ENCODE data around the gene SCP2. TPM values are rescaled to one million over a fixed set of nuclear protein-coding genes. Genes with fewer than 3 reads are reported as not detected.

Gene SCP2
- total RNA-seq, 1 experiment from 2014 or later: 53.8 TPM

GRCh38 chr1:52907068-52907811 is 19.8 kb upstream of the SCP2 start:
- intact Hi-C loops (cut with micrococcal nuclease): no loop called here
- peaks cover 29% of the 10 kb centered on the region for H3K36me3 Mint-ChIP-seq (ENCODE audit: insufficient read depth, unreplicated experiment)
- DNase-seq (ENCODE audit: unreplicated experiment): no peak
- TF ChIP-seq CTCF (IDR thresholded peaks at IDR 0.05; ENCODE audit: unreplicated experiment): no peak
- no peaks in the 10 kb centered on the region for H3K9me3 Mint-ChIP-seq (ENCODE audit: unreplicated experiment)
- ChIA-PET POLR2A (no interaction called here), CTCF (interaction anchor here (0.9 kb wide), 1 partner anchor 62 kb away, joined by 3 read pairs; no protein-coding TSS in a partner anchor)
- no TSS peak for BruUV-seq (replicated peaks)
- H3K4me1 Mint-ChIP-seq (ENCODE audit: insufficient read depth, unreplicated experiment): no peaks in the 10 kb centered on the region
- peak overlapping the region; percentile 16 for H3K27ac Mint-ChIP-seq (ENCODE audit: low read depth, unreplicated experiment)
- H3K27me3 Mint-ChIP-seq (ENCODE audit: insufficient read depth, unreplicated experiment): no peaks in the 10 kb centered on the region
- H3K4me3 Mint-ChIP-seq (ENCODE audit: unreplicated experiment): no peak overlapping the region

GRCh38 chr1:52907812-52908153 is 19.3 kb upstream of the SCP2 start:
- H3K27me3 Mint-ChIP-seq (ENCODE audit: insufficient read depth, unreplicated experiment): no peaks in the 10 kb centered on the region
- ChIA-PET CTCF (interaction anchor here (0.9 kb wide), 1 partner anchor 61 kb away, joined by 3 read pairs; no protein-coding TSS in a partner anchor), POLR2A (no interaction called here)
- TF ChIP-seq CTCF (IDR thresholded peaks at IDR 0.05; ENCODE audit: unreplicated experiment): no peak
- H3K9me3 Mint-ChIP-seq (ENCODE audit: unreplicated experiment): no peaks in the 10 kb centered on the region
- peaks cover 29% of the 10 kb centered on the region for H3K36me3 Mint-ChIP-seq (ENCODE audit: insufficient read depth, unreplicated experiment)
- no peak for DNase-seq (ENCODE audit: unreplicated experiment)
- no peak overlapping the region for H3K4me3 Mint-ChIP-seq (ENCODE audit: unreplicated experiment)
- no TSS peak for BruUV-seq (replicated peaks)
- H3K4me1 Mint-ChIP-seq (ENCODE audit: insufficient read depth, unreplicated experiment): no peaks in the 10 kb centered on the region
- H3K27ac Mint-ChIP-seq (ENCODE audit: low read depth, unreplicated experiment): peak overlapping the region; percentile 16
- intact Hi-C loops (cut with micrococcal nuclease): no loop called here

- BruUV-seq (replicated peaks): no TSS peak
- no peaks in the 10 kb centered on the region for H3K4me1 Mint-ChIP-seq (ENCODE audit: insufficient read depth, unreplicated experiment)
- CTCF ChIA-PET: no interaction called here
- no peaks in the 10 kb centered on the region for H3K27me3 Mint-ChIP-seq (ENCODE audit: insufficient read depth, unreplicated experiment)
- H3K36me3 Mint-ChIP-seq (ENCODE audit: insufficient read depth, unreplicated experiment): peaks cover 20% of the 10 kb centered on the region
- POLR2A ChIA-PET: no interaction called here
- no peaks in the 10 kb centered on the region for H3K9me3 Mint-ChIP-seq (ENCODE audit: unreplicated experiment)
- TF ChIP-seq CTCF (IDR thresholded peaks at IDR 0.05; ENCODE audit: unreplicated experiment): no peak
- DNase-seq (ENCODE audit: unreplicated experiment): no peak
- no peak overlapping the region for H3K27ac Mint-ChIP-seq (ENCODE audit: low read depth, unreplicated experiment)
- H3K4me3 Mint-ChIP-seq (ENCODE audit: unreplicated experiment): no peak overlapping the region
- intact Hi-C loops (cut with micrococcal nuclease): no loop called here
These were observed 15.5 kb upstream of the SCP2 start for GRCh38 chr1:52911541-52911940.

- ChIA-PET CTCF (no interaction called here), POLR2A (no interaction called here)
- H3K27ac Mint-ChIP-seq (ENCODE audit: low read depth, unreplicated experiment): no peak overlapping the region
- no peak for DNase-seq (ENCODE audit: unreplicated experiment)
- intact Hi-C loops (cut with micrococcal nuclease): no loop called here
- no peak for TF ChIP-seq CTCF (IDR thresholded peaks at IDR 0.05; ENCODE audit: unreplicated experiment)
- no TSS peak for BruUV-seq (replicated peaks)
- H3K9me3 Mint-ChIP-seq (ENCODE audit: unreplicated experiment): no peaks in the 10 kb centered on the region
- H3K4me3 Mint-ChIP-seq (ENCODE audit: unreplicated experiment): no peak overlapping the region
- peaks cover 12% of the 10 kb centered on the region for H3K36me3 Mint-ChIP-seq (ENCODE audit: insufficient read depth, unreplicated experiment)
- H3K27me3 Mint-ChIP-seq (ENCODE audit: insufficient read depth, unreplicated experiment): no peaks in the 10 kb centered on the region
- H3K4me1 Mint-ChIP-seq (ENCODE audit: insufficient read depth, unreplicated experiment): no peaks in the 10 kb centered on the region
These were observed 14.1 kb upstream of the SCP2 start for GRCh38 chr1:52913014-52913413.

Data from MCF 10A (cell line).